Uterus (tissue), 2 donors: ENCODE results near the gene TMEM161A.

Experiments
- CTCF ChIP-seq, 4 experiments: fragments of 200-600 bp in 2 of 4; fragments of 450-650 bp in 2 of 4; sonication (generic) in 2 of 4; IDR thresholded peaks; one replicate each; pipeline ENCODE4 v1.5.1; 2016 to 2019; ENCODE audit warnings: antibody characterized with exemption in 4 of 4, mild to moderate bottlenecking in 2 of 4, moderate library complexity in 1 of 4
- POLR2A ChIP-seq, 2 donors: fragments of 450-650 bp; IDR thresholded peaks; one replicate each; pipeline ENCODE4 v1.6.1; 2016; ENCODE audit warnings: antibody characterized with exemption in 2 of 2, mild to moderate bottlenecking in 1 of 2, moderate library complexity in 1 of 2

GRCh38 chr19:19083413-19084178, 54.7 kb downstream of the TMEM161A start:
- TF ChIP-seq CTCF (IDR thresholded peaks at IDR 0.05) (no peak), POLR2A (IDR thresholded peaks at IDR 0.05) (no peak)
